Parathyroid adenoma (tissue), 2 donors: ENCODE measurements around the gene ADGRV1.
A peak's percentile ranks its signal among the peaks of the same experiment; 100 is the strongest.

Experiments
- H2AFZ ChIP-seq: fragments of 300-600 bp; sonication (generic); one replicate; pipeline ENCODE4 v1.7.0; 2017; ENCODE audit warnings: antibody characterized with exemption, mild to moderate bottlenecking
- H3K27ac ChIP-seq: fragments of 300-600 bp; sonication (generic); one replicate; pipeline ENCODE4 v1.7.0; 2017
- H3K27me3 ChIP-seq: fragments of 300-600 bp; sonication (generic); one replicate; pipeline ENCODE4 v1.7.0; 2017; ENCODE audit warnings: low read length; ENCODE audit not compliant: control insufficient read depth, insufficient read depth
- H3K36me3 ChIP-seq: fragments of 300-600 bp; sonication (generic); one replicate; pipeline ENCODE4 v1.7.0; 2017; ENCODE audit warnings: low read length; ENCODE audit not compliant: control insufficient read depth, insufficient read depth
- H3K4me1 ChIP-seq: fragments of 300-600 bp; sonication (generic); one replicate; pipeline ENCODE4 v1.7.0; 2017; ENCODE audit warnings: control low read depth
- H3K4me2 ChIP-seq: fragments of 300-600 bp; sonication (generic); one replicate; pipeline ENCODE4 v1.7.0; 2017; ENCODE audit warnings: low read length
- H3K4me3 ChIP-seq: fragments of 300-600 bp; sonication (generic); one replicate; pipeline ENCODE4 v1.7.0; 2017; ENCODE audit warnings: low read depth, low read length
- H3K79me2 ChIP-seq: fragments of 300-600 bp; sonication (generic); one replicate; pipeline ENCODE4 v1.7.0; 2017; ENCODE audit warnings: control low read depth
- H3K9ac ChIP-seq: fragments of 300-600 bp; sonication (generic); one replicate; pipeline ENCODE4 v1.7.0; 2017; ENCODE audit warnings: mild to moderate bottlenecking
- H3K9me3 ChIP-seq: fragments of 300-600 bp; sonication (generic); one replicate; pipeline ENCODE4 v1.7.0; 2017; ENCODE audit warnings: low read length; ENCODE audit not compliant: control insufficient read depth
- TF ChIP-seq, protein P1 (sequence below): fragments of 300-600 bp; sonication (generic); IDR thresholded peaks from one replicate; pipeline ENCODE4 v1.7.0; 2017; ENCODE audit warnings: antibody characterized with exemption, mild to moderate bottlenecking
- donor health status: primary hyperparathyroidism.

Gene ADGRV1

GRCh38 chr5:90955001-90955635 is 396.5 kb downstream of the ADGRV1 start:
- no peak overlapping the region for H3K9ac ChIP-seq
- H3K9me3 ChIP-seq: no peaks in the 10 kb centered on the region
- H3K4me3 ChIP-seq: no peak overlapping the region
- H3K27ac ChIP-seq: no peak overlapping the region
- no peak overlapping the region for H3K4me2 ChIP-seq
- no peaks in the 10 kb centered on the region for H3K79me2 ChIP-seq
- no peaks in the 10 kb centered on the region for H3K4me1 ChIP-seq
- no peaks in the 10 kb centered on the region for H3K27me3 ChIP-seq
- no peaks in the 10 kb centered on the region for H3K36me3 ChIP-seq
- H2AFZ ChIP-seq: no peak overlapping the region
- TF ChIP-seq, protein P1, sequence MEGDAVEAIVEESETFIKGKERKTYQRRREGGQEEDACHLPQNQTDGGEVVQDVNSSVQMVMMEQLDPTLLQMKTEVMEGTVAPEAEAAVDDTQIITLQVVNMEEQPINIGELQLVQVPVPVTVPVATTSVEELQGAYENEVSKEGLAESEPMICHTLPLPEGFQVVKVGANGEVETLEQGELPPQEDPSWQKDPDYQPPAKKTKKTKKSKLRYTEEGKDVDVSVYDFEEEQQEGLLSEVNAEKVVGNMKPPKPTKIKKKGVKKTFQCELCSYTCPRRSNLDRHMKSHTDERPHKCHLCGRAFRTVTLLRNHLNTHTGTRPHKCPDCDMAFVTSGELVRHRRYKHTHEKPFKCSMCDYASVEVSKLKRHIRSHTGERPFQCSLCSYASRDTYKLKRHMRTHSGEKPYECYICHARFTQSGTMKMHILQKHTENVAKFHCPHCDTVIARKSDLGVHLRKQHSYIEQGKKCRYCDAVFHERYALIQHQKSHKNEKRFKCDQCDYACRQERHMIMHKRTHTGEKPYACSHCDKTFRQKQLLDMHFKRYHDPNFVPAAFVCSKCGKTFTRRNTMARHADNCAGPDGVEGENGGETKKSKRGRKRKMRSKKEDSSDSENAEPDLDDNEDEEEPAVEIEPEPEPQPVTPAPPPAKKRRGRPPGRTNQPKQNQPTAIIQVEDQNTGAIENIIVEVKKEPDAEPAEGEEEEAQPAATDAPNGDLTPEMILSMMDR: no peak

GRCh38 chr5:90956511-90957097 is 398.0 kb downstream of the ADGRV1 start:
- H3K9me3 ChIP-seq: no peaks in the 10 kb centered on the region
- no peaks in the 10 kb centered on the region for H3K27me3 ChIP-seq
- H3K4me3 ChIP-seq: no peak overlapping the region
- no peak overlapping the region for H3K27ac ChIP-seq
- H3K9ac ChIP-seq: no peak overlapping the region
- H3K4me1 ChIP-seq: no peaks in the 10 kb centered on the region
- no peak overlapping the region for H2AFZ ChIP-seq
- peak overlapping the region; percentile 58 for H3K4me2 ChIP-seq
- H3K36me3 ChIP-seq: no peaks in the 10 kb centered on the region
- TF ChIP-seq, protein P1: no peak
- H3K79me2 ChIP-seq: no peaks in the 10 kb centered on the region

DNA sequence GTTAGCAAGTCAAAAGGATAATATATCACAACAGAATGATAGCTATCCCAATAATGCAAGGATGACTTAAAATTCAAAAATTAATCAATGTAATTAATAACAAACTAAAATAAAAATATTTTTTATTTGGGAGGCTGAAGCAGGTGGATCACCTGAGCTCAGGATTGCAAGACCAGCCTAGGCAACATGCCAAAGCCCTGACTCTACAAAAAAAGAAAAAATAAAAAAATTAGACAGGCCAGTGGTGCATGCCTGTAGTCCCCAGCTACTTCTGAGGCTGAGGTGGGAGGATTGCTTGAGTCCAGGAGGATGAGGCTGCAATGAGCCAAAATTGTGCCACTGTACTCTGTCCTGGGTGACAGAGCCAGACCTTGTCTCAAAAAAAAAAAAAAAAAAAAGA is 399.3 kb downstream of the ADGRV1 start:
- no peaks in the 10 kb centered on the region for H3K9me3 ChIP-seq
- H3K27me3 ChIP-seq: no peaks in the 10 kb centered on the region
- no peaks in the 10 kb centered on the region for H3K4me1 ChIP-seq
- no peak overlapping the region for H3K27ac ChIP-seq
- TF ChIP-seq, protein P1: no peak
- H3K79me2 ChIP-seq: no peaks in the 10 kb centered on the region
- H3K4me2 ChIP-seq: no peak overlapping the region
- no peak overlapping the region for H3K9ac ChIP-seq
- no peaks in the 10 kb centered on the region for H3K36me3 ChIP-seq
- no peak overlapping the region for H2AFZ ChIP-seq
- no peak overlapping the region for H3K4me3 ChIP-seq

DNA sequence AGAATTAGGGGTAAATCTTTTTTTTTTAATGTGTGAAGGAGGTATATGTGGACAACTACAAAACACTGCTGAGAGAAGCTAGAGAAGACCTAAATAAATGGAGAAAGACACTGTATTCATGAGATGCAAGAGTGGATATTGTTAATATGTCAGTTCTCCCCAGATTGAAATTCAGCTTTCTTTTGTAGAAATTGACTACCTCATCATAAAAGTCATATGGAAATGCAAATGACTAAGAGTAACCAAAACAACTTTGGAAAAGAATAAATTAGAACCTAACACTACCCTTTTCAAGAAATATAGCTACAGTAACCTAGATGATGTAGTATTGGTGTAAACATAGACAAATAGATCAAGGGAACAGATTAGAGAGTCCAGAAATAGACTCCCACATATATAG is 400.7 kb downstream of the ADGRV1 start:
- no peaks in the 10 kb centered on the region for H3K4me1 ChIP-seq
- no peak overlapping the region for H3K4me2 ChIP-seq
- H3K36me3 ChIP-seq: no peaks in the 10 kb centered on the region
- H3K9me3 ChIP-seq: no peaks in the 10 kb centered on the region
- TF ChIP-seq, protein P1: no peak
- no peak overlapping the region for H2AFZ ChIP-seq
- no peaks in the 10 kb centered on the region for H3K27me3 ChIP-seq
- no peak overlapping the region for H3K4me3 ChIP-seq
- H3K27ac ChIP-seq: no peak overlapping the region
- H3K79me2 ChIP-seq: no peaks in the 10 kb centered on the region
- H3K9ac ChIP-seq: no peak overlapping the region

- Histone ChIP-seq H3K4me3 (no peak overlapping the region), H3K4me2 (no peak overlapping the region), H3K9me3 (no peaks in the 10 kb centered on the region), H3K4me1 (no peaks in the 10 kb centered on the region), H3K27me3 (no peaks in the 10 kb centered on the region), H3K27ac (no peak overlapping the region), H3K9ac (no peak overlapping the region), H2AFZ (no peak overlapping the region), H3K36me3 (no peaks in the 10 kb centered on the region), H3K79me2 (no peaks in the 10 kb centered on the region)
- TF ChIP-seq, protein P1: no peak
Measured at GRCh38 chr5:90962481-90962880, 403.9 kb downstream of the ADGRV1 start.
